Prostate gland (tissue), 2 donors: Measurements from ENCODE around the gene ALKBH7. TPM values are rescaled to one million over a fixed set of nuclear protein-coding genes. Genes with fewer than 3 reads are reported as not detected.

Experiments
- DNase-seq: peaks from one replicate; pipeline ENCODE4 v3.0.0-alpha.2; 2019; ENCODE audit warnings: low spot score
- H3K27ac ChIP-seq, 2 donors: fragments of 200-600 bp; sonication (generic); 2 replicates each; pipeline ENCODE4 v1.5.1; 2017 to 2019
- H3K27me3 ChIP-seq: fragments of 200-600 bp; sonication (generic); replicated peaks from 2 replicates; pipeline ENCODE4 v1.5.1; 2019; ENCODE audit not compliant: insufficient read depth
- H3K36me3 ChIP-seq, 2 donors: fragments of 200-600 bp; sonication (generic); 1 replicate in 1 of 2; 2 replicates in 1 of 2; pipeline versions ENCODE4 v1.5.1 to v1.8.1; 2017 to 2019
- H3K4me1 ChIP-seq: fragments of 200-600 bp; sonication (generic); replicated peaks from 2 replicates; pipeline ENCODE4 v1.5.1; 2019
- H3K4me3 ChIP-seq, 2 donors: fragments of 200-600 bp; sonication (generic); 2 replicates each; pipeline ENCODE4 v1.5.1; 2017 to 2019
- H3K9me3 ChIP-seq: fragments of 200-600 bp; sonication (generic); 2 replicates; pipeline ENCODE4 v1.5.1; 2017
- CTCF ChIP-seq, 4 experiments: fragments of 200-600 bp in 2 of 4; fragments of 450-650 bp in 2 of 4; sonication (generic) in 2 of 4; IDR thresholded peaks; 1 replicate in 3 of 4; 2 replicates in 1 of 4; pipeline ENCODE4 v1.5.1; 2016 to 2019; ENCODE audit warnings: antibody characterized with exemption in 4 of 4, mild to moderate bottlenecking in 2 of 4, moderate library complexity in 2 of 4
- POLR2A ChIP-seq: fragments of 450-650 bp; IDR thresholded peaks from one replicate; pipeline ENCODE4 v1.6.1; 2016; ENCODE audit warnings: antibody characterized with exemption, mild to moderate bottlenecking
- POLR2AphosphoS5 ChIP-seq: sonication (generic); formaldehyde crosslinking; IDR thresholded peaks from one replicate; pipeline ENCODE4 v1.6.1; 2017; ENCODE audit warnings: antibody characterized with exemption
- WGBS: methylation state at CpG from one replicate; pipeline ENCODE4 v1.1.5; 2018; 5-methylcytosine and 5-hydroxymethylcytosine counted together
- intact Hi-C: fragments of 100-400 bp; cut with DNase I; formaldehyde crosslinking; loops from one replicate; pipeline ENCODE4 v1.14.2; 2022
- total RNA-seq, 2 donors: library from RNA; depleted of rRNA; stranded (reverse); fragments of >200 nt; gene quantifications; one replicate each; pipeline ENCODE4 v1.1.0, GENCODE V29; 2016

ALKBH7 gene
- total RNA-seq, 2 donors from 2014 or later: 101 to 111 TPM

- TF ChIP-seq POLR2AphosphoS5 (no peak), CTCF (IDR thresholded peaks at IDR 0.05) (no peak), POLR2A (no peak)
These were observed 29.5 kb downstream of the ALKBH7 start for GRCh38 chr19:6402058-6402457.

DNA sequence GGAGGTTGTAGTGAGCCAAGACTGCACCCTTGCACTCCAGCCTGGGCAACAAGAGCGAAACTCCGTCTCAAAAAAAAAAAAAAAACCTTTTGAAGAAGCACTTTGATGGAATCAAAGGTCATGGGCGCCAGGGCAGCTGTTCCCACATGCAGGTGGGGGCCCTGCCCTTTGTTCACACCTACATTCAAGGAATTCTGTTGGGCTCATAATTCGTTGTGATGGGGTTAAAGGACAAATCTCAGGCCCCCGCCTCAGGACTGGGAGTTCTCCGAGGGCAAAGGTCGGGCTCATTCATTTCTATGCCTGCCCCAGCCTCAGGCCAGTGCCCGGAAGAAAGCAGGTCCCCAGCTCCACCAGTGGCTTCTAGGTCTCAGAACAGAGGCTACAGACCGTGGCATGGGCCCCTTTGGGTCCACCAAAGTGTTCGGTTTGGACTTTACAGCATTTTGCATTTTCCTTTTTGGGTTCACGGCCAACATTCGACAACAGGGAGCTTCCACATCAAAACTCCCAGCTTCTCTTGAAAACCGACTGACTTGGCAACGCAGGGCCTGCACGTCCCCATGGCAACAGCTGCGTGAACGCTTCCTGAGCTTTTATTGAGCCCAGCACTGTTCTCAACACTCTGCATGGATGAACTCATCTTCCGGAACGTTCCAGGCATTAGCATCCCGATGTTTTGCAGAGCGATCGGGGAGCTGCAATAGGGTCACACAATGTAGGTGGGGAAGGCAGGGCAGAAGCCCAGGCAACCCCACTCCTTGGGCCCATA, 30.4 kb downstream of the ALKBH7 start:
- no peak for DNase-seq
- no peaks in the 10 kb centered on the region for H3K9me3 ChIP-seq
- no peak for TF ChIP-seq POLR2A
- TF ChIP-seq CTCF (IDR thresholded peaks at IDR 0.05): no peak
- no peak for TF ChIP-seq POLR2AphosphoS5
- intact Hi-C loops: no loop called here
- H3K27ac ChIP-seq: no peak overlapping the region
- H3K4me1 ChIP-seq: no peaks in the 10 kb centered on the region
- no peaks in the 10 kb centered on the region for H3K36me3 ChIP-seq
- H3K27me3 ChIP-seq: no peaks in the 10 kb centered on the region
- H3K4me3 ChIP-seq: no peak overlapping the region
- WGBS: 33% methylated on average over 22 of the region's 22 CpGs

More at GRCh38 chr19:6402058-6402457, 29.5 kb downstream of the ALKBH7 start:
- intact Hi-C loops: no loop called here
- no peaks in the 10 kb centered on the region for H3K4me1 ChIP-seq
- WGBS: 87% methylated on average over 10 of the region's 10 CpGs
- no peaks in the 10 kb centered on the region for H3K9me3 ChIP-seq
- no peak overlapping the region for H3K27ac ChIP-seq
- DNase-seq: no peak
- H3K4me3 ChIP-seq: no peak overlapping the region
- H3K36me3 ChIP-seq: no peaks in the 10 kb centered on the region
- no peaks in the 10 kb centered on the region for H3K27me3 ChIP-seq

DNA sequence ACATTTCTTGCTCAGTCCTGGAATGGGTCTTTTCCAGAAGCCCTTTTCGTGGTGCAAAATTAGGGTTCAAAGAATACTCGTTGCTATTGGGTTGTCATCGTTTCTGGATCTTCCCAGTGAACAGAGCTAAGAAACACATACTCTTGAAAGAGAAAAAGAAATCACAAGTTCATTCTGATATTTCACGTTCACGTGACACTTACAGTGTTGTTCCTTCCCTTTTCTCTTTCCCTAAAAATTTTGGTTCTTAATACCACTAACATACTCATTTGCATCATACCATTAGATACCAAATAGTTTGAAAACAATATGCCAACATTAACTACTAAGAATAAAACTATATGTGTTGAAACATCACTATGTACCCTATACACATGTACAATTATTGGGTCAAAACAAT, 33.8 kb downstream of the ALKBH7 start:
- Histone ChIP-seq H3K4me3 (no peak overlapping the region), H3K4me1 (no peaks in the 10 kb centered on the region), H3K9me3 (no peaks in the 10 kb centered on the region), H3K27me3 (no peaks in the 10 kb centered on the region), H3K27ac (no peak overlapping the region), H3K36me3 (no peaks in the 10 kb centered on the region)
- no peak for DNase-seq
- intact Hi-C loops: no loop called here
- 88% methylated on average over 5 of the region's 5 CpGs for WGBS
- TF ChIP-seq POLR2AphosphoS5: no peak
- TF ChIP-seq POLR2A: no peak
- no peak for TF ChIP-seq CTCF (IDR thresholded peaks at IDR 0.05)

GRCh38 chr19:6409346-6409745, 36.8 kb downstream of the ALKBH7 start:
- no peaks in the 10 kb centered on the region for H3K4me1 ChIP-seq
- WGBS: 98% methylated on average over 6 of the region's 6 CpGs
- no peaks in the 10 kb centered on the region for H3K36me3 ChIP-seq
- no peak overlapping the region for H3K4me3 ChIP-seq
- intact Hi-C loops: no loop called here
- no peaks in the 10 kb centered on the region for H3K9me3 ChIP-seq
- H3K27ac ChIP-seq: no peak overlapping the region
- H3K27me3 ChIP-seq: no peaks in the 10 kb centered on the region
- DNase-seq: no peak
- no peak for TF ChIP-seq CTCF (IDR thresholded peaks at IDR 0.05)
- no peak for TF ChIP-seq POLR2AphosphoS5
- TF ChIP-seq POLR2A: no peak

DNA sequence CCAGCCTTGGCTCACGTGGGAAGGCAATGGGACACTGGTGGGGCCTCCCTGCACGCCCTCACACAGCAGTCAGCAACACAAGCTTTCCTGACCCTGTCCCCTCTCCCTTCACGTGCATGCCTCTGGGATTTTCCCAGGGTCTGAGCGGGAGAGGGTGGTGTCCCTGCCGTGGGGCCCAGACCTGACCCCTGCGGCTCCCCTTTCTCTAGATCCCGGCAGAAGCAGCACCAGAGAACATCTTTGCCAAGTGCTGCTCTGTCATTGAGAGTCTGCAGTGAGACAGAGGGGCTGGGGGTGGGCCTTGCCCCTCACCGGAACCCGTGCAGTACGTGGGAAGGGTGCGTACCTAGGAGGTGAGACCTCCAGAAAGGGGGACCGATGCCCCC, 39.5 kb downstream of the ALKBH7 start:
- intact Hi-C loops: no loop called here
- Histone ChIP-seq H3K36me3 (peaks cover 16 to 23% of the 10 kb centered on the region in 2 donors), H3K4me1 (no peaks in the 10 kb centered on the region), H3K27ac (no peak overlapping the region), H3K9me3 (no peaks in the 10 kb centered on the region), H3K4me3 (no peak overlapping the region), H3K27me3 (no peaks in the 10 kb centered on the region)
- no peak for DNase-seq
- no peak for TF ChIP-seq POLR2AphosphoS5
- no peak for TF ChIP-seq CTCF (IDR thresholded peaks at IDR 0.05)
- TF ChIP-seq POLR2A: no peak
- WGBS: 75% methylated on average over 12 of the region's 12 CpGs
